ENCODE data around the gene MICALL2. TPM values are rescaled to one million over a fixed set of nuclear protein-coding genes. Genes with fewer than 3 reads are reported as not detected.

The MICALL2 gene
- total RNA-seq, 1 donor from 2014 or later = 8.3 TPM

GRCh38 chr7:1403638-1404459 lies 55.4 kb downstream of the MICALL2 start:
- peaks cover 7% of the 10 kb centered on the region for H3K4me1 ChIP-seq
- H3K4me3 ChIP-seq = peak overlapping the region; percentile 27
- H3K9me3 ChIP-seq (replicated peaks) = peaks cover 22% of the 10 kb centered on the region
- TF ChIP-seq CTCF (IDR thresholded peaks at IDR 0.05; ENCODE audit: borderline replicate concordance) = peak; percentile 26
- H3K27ac ChIP-seq (replicated peaks) = no peak overlapping the region
- no peaks in the 10 kb centered on the region for H3K36me3 ChIP-seq
- no peak for DNase-seq
- peaks cover 100% of the 10 kb centered on the region for H3K27me3 ChIP-seq (ENCODE audit: low read depth)
- intact Hi-C loops (cut with micrococcal nuclease) = no loop called here

GRCh38 chr7:1402791-1403637 lies 56.3 kb downstream of the MICALL2 start:
- intact Hi-C loops (cut with micrococcal nuclease) = no loop called here
- H3K27me3 ChIP-seq (ENCODE audit: low read depth) = peaks cover 100% of the 10 kb centered on the region

GRCh38 chr7:1402110-1402790 lies 57.0 kb downstream of the MICALL2 start:
- H3K4me1 ChIP-seq = peaks cover 7% of the 10 kb centered on the region
- H3K4me3 ChIP-seq = no peak overlapping the region
- intact Hi-C loops (cut with micrococcal nuclease) = no loop called here
- no peak overlapping the region for H3K27ac ChIP-seq (replicated peaks)
- peaks cover 22% of the 10 kb centered on the region for H3K9me3 ChIP-seq (replicated peaks)
- DNase-seq = no peak
- no peak for TF ChIP-seq CTCF (IDR thresholded peaks at IDR 0.05; ENCODE audit: borderline replicate concordance)
- H3K27me3 ChIP-seq (ENCODE audit: low read depth) = peaks cover 99% of the 10 kb centered on the region
- no peaks in the 10 kb centered on the region for H3K36me3 ChIP-seq

More at GRCh38 chr7:1402791-1403637, 56.3 kb downstream of the MICALL2 start:
- H3K27ac ChIP-seq (replicated peaks) = no peak overlapping the region
- no peak for TF ChIP-seq CTCF (IDR thresholded peaks at IDR 0.05; ENCODE audit: borderline replicate concordance)
- peaks cover 22% of the 10 kb centered on the region for H3K9me3 ChIP-seq (replicated peaks)
- H3K36me3 ChIP-seq = no peaks in the 10 kb centered on the region
- DNase-seq = no peak
- peaks cover 7% of the 10 kb centered on the region for H3K4me1 ChIP-seq
- H3K4me3 ChIP-seq = no peak overlapping the region

- H3K27ac ChIP-seq (replicated peaks) = no peak overlapping the region
- peaks cover 24% of the 10 kb centered on the region for H3K9me3 ChIP-seq (replicated peaks)
- intact Hi-C loops (cut with micrococcal nuclease) = no loop called here
- TF ChIP-seq CTCF (IDR thresholded peaks at IDR 0.05; ENCODE audit: borderline replicate concordance) = no peak
- no peak for DNase-seq
- H3K36me3 ChIP-seq = no peaks in the 10 kb centered on the region
- peaks cover 94% of the 10 kb centered on the region for H3K27me3 ChIP-seq (ENCODE audit: low read depth)
- H3K4me1 ChIP-seq = peaks cover 7% of the 10 kb centered on the region
- H3K4me3 ChIP-seq = no peak overlapping the region
These were observed 58.3 kb downstream of the MICALL2 start for GRCh38 chr7:1401011-1401410.

GRCh38 chr7:1400371-1400770 lies 58.9 kb downstream of the MICALL2 start:
- peaks cover 25% of the 10 kb centered on the region for H3K9me3 ChIP-seq (replicated peaks)
- no peak for DNase-seq
- H3K36me3 ChIP-seq = no peaks in the 10 kb centered on the region
- TF ChIP-seq CTCF (IDR thresholded peaks at IDR 0.05; ENCODE audit: borderline replicate concordance) = no peak
- H3K4me3 ChIP-seq = no peak overlapping the region
- peaks cover 94% of the 10 kb centered on the region for H3K27me3 ChIP-seq (ENCODE audit: low read depth)
- no peak overlapping the region for H3K27ac ChIP-seq (replicated peaks)
- H3K4me1 ChIP-seq = peaks cover 7% of the 10 kb centered on the region
- intact Hi-C loops (cut with micrococcal nuclease) = no loop called here
